Fibroblast of mammary gland (primary cell): ENCODE results near the gene HMGXB4.

ENCODE experiments used
- DNase-seq: peaks from one replicate; pipeline ENCODE4 v3.0.0-alpha.2; 2010; ENCODE audit warnings: low read depth
- H3K4me3 ChIP-seq: 2 replicates; pipeline ENCODE4 v1.5.1; 2011; ENCODE audit warnings: low read depth, mild to moderate bottlenecking, low read length, moderate library complexity; ENCODE audit not compliant: control insufficient read depth
- TF ChIP-seq, protein P1 (sequence below): conservative IDR thresholded peaks from 2 replicates; pipeline ENCODE4 v1.5.1; 2011; ENCODE audit warnings: low read depth, low read length, inconsistent platforms; ENCODE audit not compliant: control insufficient read depth, insufficient read depth

HMGXB4 gene

DNA sequence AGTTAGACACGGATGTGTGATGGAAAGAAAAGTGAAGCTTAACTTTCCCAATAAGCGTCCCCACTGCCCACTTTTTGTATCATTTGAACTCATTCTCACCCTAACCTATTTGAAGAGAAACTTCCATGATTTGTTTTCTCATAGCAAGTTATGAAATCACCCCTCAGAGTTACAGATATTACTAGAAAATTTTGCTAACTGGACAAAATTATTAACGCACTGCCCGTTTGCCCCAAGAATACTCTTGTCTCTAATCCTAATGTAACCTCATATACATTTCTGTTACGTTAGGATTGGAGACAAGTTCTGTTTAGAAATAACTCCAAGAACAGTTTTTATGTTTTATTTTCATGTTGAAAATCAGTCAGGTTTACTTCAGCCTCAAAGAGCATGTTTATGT, 67.9 kb downstream of the HMGXB4 start:
- TF ChIP-seq, protein P1, sequence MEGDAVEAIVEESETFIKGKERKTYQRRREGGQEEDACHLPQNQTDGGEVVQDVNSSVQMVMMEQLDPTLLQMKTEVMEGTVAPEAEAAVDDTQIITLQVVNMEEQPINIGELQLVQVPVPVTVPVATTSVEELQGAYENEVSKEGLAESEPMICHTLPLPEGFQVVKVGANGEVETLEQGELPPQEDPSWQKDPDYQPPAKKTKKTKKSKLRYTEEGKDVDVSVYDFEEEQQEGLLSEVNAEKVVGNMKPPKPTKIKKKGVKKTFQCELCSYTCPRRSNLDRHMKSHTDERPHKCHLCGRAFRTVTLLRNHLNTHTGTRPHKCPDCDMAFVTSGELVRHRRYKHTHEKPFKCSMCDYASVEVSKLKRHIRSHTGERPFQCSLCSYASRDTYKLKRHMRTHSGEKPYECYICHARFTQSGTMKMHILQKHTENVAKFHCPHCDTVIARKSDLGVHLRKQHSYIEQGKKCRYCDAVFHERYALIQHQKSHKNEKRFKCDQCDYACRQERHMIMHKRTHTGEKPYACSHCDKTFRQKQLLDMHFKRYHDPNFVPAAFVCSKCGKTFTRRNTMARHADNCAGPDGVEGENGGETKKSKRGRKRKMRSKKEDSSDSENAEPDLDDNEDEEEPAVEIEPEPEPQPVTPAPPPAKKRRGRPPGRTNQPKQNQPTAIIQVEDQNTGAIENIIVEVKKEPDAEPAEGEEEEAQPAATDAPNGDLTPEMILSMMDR = no peak
- H3K4me3 ChIP-seq = no peak overlapping the region
- DNase-seq = no peak

DNA sequence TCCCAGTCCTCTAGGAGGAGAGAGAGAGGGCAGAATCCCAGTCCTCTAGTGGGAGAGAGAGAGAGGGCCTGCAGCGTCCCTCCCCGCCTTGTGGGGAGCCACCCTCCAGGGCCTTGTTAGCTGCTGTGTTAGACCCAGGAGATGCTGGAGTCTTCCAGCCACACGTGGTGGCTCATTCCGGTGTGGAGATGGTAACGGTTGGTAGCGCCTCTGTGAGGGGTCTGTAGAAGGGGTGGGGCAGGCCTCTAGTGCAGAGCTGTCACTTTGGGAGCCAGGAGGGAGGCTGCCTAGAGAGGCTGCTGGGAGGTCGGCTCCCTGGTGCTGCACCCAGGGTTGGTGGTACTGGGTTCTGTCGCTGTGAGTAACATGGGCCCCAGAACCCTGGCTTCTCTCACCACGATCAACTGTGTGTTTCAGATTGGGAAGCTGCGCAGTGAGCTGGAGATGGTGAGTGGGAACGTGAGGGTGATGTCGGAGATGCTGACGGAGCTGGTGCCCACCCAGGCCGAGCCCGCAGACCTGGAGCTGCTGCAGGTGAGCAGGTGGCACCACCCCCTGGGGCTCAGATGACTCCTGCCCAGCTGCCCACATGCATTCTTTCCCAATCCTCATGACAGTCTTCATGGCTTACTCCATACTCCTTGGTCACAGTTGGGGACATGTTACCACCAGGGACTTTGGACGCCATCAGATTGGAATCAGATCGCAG, 69.7 kb downstream of the HMGXB4 start:
- no peak overlapping the region for H3K4me3 ChIP-seq
- TF ChIP-seq, protein P1 = no peak
- no peak for DNase-seq

GRCh38 chr22:35327690-35328471, 70.6 kb downstream of the HMGXB4 start:
- no peak for DNase-seq
- H3K4me3 ChIP-seq = no peak overlapping the region
- TF ChIP-seq, protein P1 = no peak

GRCh38 chr22:35328472-35328885, 71.2 kb downstream of the HMGXB4 start:
- TF ChIP-seq, protein P1 = no peak
- H3K4me3 ChIP-seq = no peak overlapping the region
- no peak for DNase-seq

DNA sequence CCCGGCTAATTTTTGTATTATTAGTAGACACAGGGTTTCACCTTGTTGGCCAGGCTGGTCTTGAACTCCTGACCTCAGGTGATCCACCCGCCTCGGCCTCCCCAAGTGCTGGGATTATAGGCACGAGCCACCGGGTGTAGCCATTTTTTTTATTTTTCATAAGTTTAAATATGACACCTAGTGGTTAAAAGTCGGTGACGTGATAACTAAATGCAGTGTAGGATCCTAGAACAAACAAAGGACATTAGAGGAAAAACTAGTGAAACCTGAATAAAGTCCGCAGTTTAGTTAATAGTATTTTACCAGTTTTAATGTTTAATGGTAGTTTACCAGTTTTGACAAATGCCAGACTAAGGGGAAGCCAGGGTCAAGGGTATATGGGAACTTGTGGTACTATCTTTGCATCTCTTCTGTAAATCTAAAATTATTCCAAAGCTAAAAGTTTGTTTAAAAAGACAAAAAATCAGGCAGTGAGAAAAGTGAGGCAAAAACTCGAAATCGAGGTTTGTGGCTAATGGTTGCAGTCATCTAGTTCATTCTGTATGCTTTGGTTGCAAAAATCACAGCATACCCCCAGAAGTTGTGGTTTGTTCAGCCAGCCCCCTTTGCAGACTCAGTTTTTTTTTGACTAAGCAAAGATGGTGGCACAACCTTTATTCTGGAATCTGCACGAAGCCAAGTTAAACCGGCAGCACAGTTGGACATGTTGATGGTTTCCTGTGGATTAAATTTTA, 72.0 kb downstream of the HMGXB4 start:
- TF ChIP-seq, protein P1 = no peak
- DNase-seq = no peak
- no peak overlapping the region for H3K4me3 ChIP-seq

DNA sequence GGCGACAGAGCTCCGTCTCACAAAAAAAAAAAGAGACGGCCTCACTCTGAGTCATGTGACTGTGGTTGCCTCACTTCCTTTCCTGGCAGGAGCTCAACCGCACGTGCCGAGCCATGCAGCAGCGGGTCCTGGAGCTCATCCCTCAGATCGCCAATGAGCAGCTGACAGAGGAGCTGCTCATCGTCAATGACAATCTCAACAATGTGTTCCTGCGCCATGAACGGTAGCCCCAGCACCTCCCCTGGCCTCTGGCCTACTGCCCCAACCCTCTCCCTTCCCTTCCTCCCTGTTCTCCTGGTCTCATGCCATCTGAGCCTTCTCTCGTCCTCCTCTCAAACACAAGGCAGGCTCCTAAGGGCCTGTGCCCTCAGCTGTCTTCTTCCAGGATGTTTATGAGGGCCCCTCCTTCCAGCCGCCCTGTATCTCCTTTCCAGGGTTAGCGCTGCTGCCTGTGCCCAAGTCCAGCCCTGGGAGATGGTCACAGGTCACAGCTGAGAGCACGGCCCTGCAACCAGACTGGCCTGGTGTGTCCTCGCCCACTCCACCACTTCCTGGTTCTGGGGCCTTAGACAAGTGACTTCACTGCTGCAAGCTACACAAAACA, 73.1 kb downstream of the HMGXB4 start:
- peak; percentile 92 for DNase-seq
- TF ChIP-seq, protein P1 = no peak
- H3K4me3 ChIP-seq = no peak overlapping the region
